Epithelial cell of proximal tubule (primary cell): Measurements from ENCODE around the gene MARCHF10. TPM values are rescaled to one million over a fixed set of nuclear protein-coding genes. Genes with fewer than 3 reads are reported as not detected.

Source experiments
- DNase-seq: peaks from one replicate; pipeline ENCODE4 v3.0.0-alpha.2; 2011; ENCODE audit warnings: low read depth
- H3K4me3 ChIP-seq: 2 replicates; pipeline ENCODE4 v1.5.1; 2011; ENCODE audit warnings: low read depth, mild to moderate bottlenecking, low read length
- CTCF ChIP-seq: conservative IDR thresholded peaks from 2 replicates; pipeline ENCODE4 v1.5.1; 2012; ENCODE audit warnings: low read depth, mild to moderate bottlenecking, low read length
- total RNA-seq: library from RNA; depleted of rRNA; stranded (reverse); fragments of >200 nt; gene quantifications from 2 replicates; pipeline ENCODE4 v1.2.3, GENCODE V29; 2015

Gene MARCHF10
- total RNA-seq, 1 donor from 2014 or later: 4.8 TPM

- H3K4me3 ChIP-seq: no peak overlapping the region
- no peak for DNase-seq
- no peak for TF ChIP-seq CTCF
Observed at GRCh38 chr17:62656446-62656845, 151.7 kb downstream of the MARCHF10 start.

GRCh38 chr17:62655656-62656055, 152.5 kb downstream of the MARCHF10 start:
- no peak for TF ChIP-seq CTCF
- DNase-seq: no peak
- no peak overlapping the region for H3K4me3 ChIP-seq

- TF ChIP-seq CTCF: no peak
- H3K4me3 ChIP-seq: no peak overlapping the region
- DNase-seq: no peak
Observed at GRCh38 chr17:62653826-62654761, 154.0 kb downstream of the MARCHF10 start.

DNA sequence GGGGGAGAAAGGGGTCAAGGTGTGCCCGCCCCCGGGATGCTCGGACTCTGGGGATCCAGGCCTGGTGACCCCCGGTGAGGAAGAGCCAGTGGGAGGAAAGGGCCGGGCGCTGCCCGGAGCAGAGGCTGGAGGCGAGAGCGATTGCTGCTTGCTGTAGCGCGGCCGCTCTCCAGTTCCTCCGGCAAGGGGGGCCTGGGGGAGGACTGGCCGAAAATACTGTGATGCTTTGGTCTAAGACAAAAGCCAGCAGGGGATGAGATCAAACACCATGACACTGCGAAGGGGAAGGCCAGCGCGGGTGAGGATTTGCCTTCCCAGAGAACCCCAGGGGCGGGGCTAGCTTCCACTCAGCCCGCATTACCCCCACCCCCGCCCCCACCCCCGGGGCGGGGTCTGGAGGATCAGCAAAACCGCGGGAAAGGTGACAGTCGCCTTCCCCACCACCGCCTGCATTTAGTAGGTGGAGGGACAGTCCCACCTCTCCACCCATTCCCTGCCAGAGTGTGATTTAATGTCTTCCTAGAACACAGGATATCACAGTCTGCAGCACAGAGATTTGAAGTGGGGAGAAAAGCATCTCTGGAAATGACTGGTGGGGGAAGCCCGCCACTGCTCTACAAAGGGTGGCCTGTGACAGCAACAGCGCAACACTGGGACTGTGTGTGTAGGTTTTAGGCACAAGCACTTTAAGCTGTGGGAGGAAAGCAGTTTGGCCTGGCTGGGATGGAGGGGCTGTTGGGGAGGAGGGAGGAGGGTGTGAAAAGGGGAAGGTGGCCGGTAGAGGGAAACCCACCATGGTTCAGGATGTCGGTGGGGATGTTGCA, 154.9 kb downstream of the MARCHF10 start:
- TF ChIP-seq CTCF: no peak
- peak overlapping the region; percentile 58 for H3K4me3 ChIP-seq
- no peak for DNase-seq

DNA sequence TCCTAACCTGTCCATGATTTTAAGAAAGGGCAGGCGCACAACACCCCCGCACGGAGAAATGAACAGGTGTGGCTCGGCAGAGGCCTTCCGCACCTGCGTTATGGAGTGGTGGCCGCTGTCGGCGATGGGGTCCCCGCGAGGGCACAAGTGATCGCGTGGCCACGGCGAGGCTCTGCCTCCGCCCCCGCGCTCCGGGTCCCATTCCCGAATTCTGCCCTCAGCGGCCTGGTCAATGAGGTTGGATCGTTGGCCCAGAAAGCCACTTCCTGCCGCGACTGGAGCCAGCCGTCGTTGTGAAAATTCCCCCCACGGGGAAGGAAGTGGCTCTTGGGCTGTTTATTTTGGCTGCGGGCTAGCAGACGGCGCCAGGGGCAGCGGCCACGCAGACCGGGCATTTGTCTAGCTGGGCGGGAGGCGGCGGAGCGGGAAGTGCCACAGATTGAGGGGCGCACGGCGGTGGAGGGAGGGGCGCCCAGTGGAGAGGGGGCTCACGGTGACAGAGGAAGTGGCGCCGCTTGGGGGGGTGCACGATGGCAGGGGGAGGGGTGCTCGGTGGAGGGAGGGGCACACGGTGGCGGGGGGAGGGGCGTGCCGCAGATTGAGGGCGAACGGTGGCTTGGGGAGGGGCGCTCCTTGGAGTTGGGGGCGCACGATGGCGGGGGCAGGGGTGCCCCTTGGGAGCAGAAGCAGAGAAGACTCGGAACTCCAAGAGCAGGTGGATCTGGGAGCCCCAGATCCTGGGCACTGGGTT, 155.7 kb downstream of the MARCHF10 start:
- no peak for DNase-seq
- no peak for TF ChIP-seq CTCF
- peak overlapping the region; percentile 58 for H3K4me3 ChIP-seq

Other genes starting within 250 kb of the MARCHF10 start
- gene MRC2, start 180.6 kb downstream of the MARCHF10 start, total RNA-seq: 15.0 and 50.4 TPM in 2 replicates
- 8.5 and 31.1 TPM in 2 replicates for gene TANC2, start 157.9 kb upstream of the MARCHF10 start, total RNA-seq